ENCODE results near the gene CELF5.
A peak's percentile ranks its signal among the peaks of the same experiment; 100 is the strongest.
"Not testable (repeated sequence)": the region's sequence is repeated elsewhere in the genome, so short reads cannot be mapped to it uniquely, and the experiment has no call there.

Gene CELF5

DNA sequence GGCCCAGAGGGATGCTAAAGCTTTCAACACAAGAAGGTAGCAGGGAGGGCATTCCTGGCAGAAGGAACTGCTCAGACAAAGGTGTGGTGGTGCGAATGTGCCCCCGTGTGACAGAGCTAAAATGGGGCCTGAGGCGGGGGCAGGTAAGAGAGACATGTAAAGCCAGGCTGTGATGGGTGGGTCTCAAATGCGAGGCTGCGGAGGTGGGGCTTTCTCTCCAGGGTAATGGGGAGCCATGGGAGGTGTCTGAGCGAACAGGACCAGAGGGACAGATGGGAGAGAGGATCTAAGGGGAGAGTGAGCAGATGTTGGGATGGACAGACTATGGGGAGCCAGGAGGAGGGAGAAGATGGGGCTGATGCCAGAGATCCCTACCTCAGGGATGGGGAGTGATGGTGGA is 97.2 kb downstream of the CELF5 start:
- no peak for DNase-seq (ENCODE audit: low read depth in 3 of 3)

GRCh38 chr19:3322199-3322978 is 97.9 kb downstream of the CELF5 start:
- DNase-seq (ENCODE audit: low read depth in 3 of 3): no peak

- no peak for DNase-seq (ENCODE audit: low read depth in 3 of 3)
Observed at GRCh38 chr19:3323026-3323425, 98.6 kb downstream of the CELF5 start.

DNA sequence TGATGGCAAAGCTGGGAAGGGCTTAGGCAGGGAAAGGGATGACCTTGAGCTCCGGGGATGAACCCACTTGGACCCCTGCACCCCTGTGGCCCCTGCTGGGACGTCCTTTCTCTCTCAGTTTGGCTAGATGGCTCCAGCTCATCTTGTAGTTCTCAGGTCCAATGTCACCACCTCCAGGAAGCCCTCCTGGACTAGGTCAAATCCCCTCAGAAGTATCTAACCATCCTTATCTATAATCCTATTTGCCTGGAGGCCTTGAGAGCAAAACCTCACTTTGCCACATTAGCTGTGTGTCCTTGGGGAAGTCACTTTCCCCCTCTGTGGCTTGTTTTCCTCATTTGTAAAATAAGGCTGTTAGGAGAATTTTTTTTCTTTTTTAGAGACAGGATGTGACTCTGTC is 99.2 kb downstream of the CELF5 start:
- no peak for DNase-seq (ENCODE audit: low read depth in 3 of 3)

- DNase-seq (ENCODE audit: low read depth in 3 of 3): peak; percentile 42 to 62 (median 60)
Observed at GRCh38 chr19:3324405-3324856, 100.0 kb downstream of the CELF5 start.

DNA sequence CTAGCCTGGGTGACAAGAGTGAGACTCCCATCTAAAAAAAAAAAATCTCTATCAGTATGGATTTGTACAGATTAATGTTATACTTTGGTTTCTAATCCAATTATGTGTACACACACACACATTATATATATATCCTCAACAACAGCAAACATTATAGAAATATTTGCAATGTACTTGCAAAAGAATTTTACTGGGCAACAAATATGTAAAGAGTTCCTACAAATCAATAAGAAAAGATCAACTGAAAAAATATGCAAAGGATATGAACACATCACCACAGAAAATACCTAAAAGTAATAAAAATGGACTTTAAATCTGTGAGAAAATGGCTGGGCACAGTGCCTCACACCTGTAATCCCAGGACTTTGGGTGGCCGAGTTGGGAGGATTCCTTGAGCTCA is 101.0 kb downstream of the CELF5 start:
- no peak for DNase-seq (ENCODE audit: low read depth in 3 of 3)

DNA sequence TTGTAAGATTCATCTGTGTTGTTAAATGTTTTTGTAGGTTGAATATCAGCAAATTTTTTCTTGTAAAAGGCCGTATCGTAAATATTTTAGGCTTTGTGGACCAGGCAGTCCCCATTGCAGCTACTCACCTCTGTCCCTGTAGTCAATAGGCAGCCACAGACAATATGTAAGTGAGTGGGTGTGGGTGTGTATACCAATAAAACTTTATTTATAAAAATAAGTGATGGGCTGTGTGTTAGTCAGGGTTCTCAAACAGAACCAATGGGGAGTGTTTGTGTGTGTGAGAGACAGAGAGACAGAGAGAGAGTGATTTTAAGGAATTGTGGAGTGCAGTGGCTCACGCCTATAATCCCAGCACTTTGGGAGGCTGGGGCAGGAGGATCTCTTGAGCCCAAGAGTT is 104.3 kb downstream of the CELF5 start:
- DNase-seq (ENCODE audit: low read depth in 3 of 3): no peak

GRCh38 chr19:3330047-3330446 is 105.6 kb downstream of the CELF5 start:
- no peak for DNase-seq (ENCODE audit: low read depth in 3 of 3)

- not testable (repeated sequence) for DNase-seq (ENCODE audit: low read depth in 3 of 3)
Observed at GRCh38 chr19:3332232-3332631, 107.8 kb downstream of the CELF5 start.

DNA sequence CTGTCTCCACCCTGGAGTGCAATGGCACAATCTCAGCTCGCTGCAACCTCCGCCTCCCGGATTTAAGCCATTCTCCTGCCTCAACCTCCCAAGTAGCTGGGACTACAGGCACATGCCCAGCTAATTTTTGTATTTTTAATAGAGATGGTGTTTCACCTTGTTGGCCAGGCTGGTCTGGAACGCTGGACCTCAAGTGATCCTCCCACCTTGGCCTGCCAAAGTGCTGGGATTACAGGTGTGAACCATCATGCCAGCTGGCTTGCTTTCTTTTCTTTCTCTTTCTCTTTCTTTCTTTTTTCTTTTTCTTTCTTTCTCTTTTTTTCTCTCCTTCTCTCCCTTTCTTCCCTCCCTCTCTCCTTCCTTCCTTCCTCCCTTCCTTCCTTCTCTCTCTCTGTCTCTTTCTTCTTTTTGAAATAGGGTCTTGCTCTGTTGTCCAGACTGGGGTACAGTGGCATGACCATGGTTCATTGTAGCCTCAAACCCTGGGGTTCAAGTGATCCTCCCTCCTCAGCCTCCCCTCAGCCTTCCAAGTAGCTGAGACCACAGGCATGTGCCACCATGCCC is 108.6 kb downstream of the CELF5 start:
- no peak for DNase-seq (ENCODE audit: low read depth in 3 of 3)

DNA sequence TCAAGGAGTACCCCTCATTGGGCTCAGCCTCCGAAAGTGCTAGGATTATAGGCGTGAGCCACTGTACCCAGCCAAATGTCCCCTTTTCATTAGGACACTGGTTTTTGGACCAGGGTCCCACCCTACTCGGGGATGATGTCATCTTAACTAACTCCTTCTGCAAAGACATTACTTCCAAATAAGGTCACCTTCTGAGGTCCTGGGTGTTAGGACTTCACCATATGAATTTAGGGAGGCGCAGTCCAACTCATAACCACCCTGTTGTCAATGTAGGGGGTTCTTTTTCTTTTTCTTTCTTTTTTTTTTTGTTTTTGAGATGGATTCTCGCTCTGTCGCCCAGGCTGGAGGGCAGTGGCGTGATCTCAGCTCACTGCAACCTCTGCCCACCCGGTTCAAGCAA is 109.2 kb downstream of the CELF5 start:
- DNase-seq (ENCODE audit: low read depth in 3 of 3): no peak

GRCh38 chr19:3334749-3335430 is 110.4 kb downstream of the CELF5 start:
- DNase-seq (ENCODE audit: low read depth in 3 of 3): not testable (repeated sequence)

DNA sequence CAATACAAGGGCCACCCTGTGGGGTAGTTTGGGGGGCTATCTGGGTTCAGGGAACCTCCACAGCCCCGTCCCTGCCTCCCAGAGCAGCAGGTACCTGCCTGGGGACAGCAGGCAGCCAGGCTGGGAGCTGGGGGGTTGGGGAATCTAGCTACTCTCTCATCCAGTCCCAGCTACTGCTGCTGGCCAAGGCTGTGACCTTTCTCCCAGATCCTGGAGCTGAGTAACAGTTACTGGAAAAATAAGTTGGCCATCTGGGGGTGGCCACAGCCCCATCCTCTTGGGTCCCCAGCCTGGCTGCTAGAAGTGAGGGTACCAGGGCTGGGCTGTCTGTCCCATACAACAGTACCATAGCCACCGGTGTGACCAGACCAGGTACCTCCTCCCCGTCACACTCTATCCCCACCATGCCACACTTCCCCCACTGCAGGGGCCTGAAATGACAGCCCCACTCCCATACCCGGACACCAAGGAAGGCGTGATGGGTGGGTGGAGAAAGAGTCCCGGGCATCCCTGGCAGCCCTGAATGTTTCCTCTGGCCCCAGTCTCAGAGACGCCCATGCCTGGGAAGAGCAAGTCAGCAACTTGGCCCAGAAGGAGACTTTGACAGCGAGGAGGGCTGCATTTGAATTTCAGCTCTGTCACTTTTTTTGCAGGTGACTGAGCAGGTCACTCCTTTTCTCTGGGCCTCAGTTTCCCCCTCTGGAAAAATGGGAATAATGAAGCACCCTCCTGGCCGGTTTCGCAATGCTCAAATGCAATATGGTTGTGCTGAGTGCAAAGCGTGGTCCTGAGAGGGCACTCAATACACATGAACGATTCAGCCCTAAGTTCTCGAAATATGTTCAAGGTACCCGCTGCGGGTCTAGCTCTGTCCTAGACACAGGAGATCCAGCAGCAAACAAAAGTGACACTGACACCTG is 111.2 kb downstream of the CELF5 start:
- DNase-seq (ENCODE audit: low read depth in 3 of 3): no peak

GRCh38 chr19:3336351-3336679 is 111.9 kb downstream of the CELF5 start:
- no peak for DNase-seq (ENCODE audit: low read depth in 3 of 3)

DNA sequence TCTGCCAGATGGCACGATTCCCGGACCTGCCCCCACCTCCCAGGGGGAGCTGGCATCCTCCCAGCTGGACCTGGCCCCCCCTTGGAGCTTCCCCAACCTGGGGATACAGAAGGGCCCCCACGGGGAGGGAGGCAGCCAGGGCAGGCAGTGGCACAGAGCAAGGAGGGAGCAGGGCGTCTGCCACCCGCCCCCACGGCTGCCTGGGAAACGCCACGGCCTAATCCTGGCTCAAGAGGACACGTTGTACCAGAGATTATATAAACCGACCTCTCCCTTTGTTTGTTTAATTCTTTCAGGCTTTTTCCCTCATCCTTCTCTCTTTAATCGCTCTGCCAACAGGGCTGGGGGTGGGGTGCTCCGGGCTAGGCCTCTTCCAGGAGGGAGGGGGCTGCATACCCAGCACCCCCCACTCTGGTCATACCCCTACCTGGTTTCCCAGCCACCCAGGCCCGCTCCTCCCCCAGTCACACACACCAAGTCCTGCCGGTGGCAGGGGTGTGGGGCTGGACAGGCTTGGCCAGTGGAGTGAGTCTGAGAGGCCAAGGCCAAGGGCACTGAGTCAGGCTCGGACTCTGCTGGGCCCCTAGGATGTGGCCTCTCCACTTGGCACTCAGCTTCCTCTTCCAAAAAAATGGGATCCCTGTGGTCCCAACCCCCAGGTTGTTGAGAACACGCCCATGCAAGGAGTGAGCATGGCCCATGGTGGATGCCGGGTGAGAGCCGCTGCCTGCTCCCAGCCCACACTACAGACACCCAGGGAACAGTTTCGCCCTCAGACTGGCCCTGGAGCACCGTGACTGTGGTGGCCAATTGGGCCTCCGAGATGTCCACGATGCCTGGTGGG is 112.4 kb downstream of the CELF5 start:
- no peak for DNase-seq (ENCODE audit: low read depth in 3 of 3)

DNA sequence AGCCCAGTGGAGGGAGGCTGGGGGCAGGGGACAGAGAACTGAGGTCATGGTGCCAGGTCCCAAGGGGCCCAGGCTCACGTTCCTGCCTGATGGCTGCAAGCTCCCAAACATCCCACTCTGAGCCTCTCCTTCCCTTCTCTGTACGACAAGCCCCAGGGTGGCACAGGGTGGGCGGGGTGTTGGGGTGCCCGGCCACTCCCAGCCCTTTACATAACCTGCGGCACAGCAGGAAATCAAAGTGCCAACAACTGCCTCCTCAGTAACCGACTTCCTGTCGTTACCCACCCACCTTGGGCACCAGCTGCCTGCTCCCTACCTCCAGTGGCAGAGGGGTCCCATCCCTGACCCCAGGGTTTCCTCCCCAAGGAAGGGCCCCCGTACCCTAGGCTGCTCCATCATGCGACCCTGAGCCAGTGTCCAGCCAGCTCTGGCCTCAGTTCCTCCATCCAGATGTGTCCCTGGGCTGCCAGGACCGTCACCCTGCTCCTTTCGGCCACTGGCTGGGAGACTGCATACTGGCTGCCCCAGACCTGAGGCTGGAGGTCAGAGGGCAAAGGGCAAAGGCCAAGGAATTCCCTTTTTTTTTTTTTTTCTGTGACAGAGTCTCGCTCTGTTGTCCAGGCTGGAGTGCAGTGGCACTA is 114.2 kb downstream of the CELF5 start:
- DNase-seq (ENCODE audit: low read depth in 3 of 3): peak in 1 of 3 experiments; percentile 47

DNA sequence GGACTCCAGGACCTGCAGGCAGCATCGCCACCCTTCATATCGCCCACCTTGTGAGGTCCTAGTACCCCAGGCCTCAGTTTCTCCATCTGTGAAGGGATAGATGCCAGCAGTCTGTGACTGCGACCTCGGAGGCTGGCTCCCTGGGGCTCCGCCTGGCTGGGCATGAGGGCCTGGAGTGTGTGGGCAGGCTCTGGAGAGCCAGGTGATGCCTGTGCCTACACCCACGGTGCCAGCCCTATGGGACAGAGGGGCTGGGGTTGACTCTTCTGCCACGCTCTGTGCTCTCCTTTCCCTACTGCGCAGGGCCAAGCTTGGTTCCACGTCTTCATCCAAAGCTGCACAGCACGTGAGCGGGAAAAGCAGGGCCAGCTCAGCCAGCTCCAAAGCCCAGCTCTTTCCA is 115.9 kb downstream of the CELF5 start:
- no peak for DNase-seq (ENCODE audit: low read depth in 3 of 3)

- no peak for DNase-seq (ENCODE audit: low read depth in 3 of 3)
Observed at GRCh38 chr19:3342246-3342645, 117.8 kb downstream of the CELF5 start.

GRCh38 chr19:3342962-3343361 is 118.5 kb downstream of the CELF5 start:
- not testable (repeated sequence) for DNase-seq (ENCODE audit: low read depth in 3 of 3)

Measured in stimulated activated CD4-positive, alpha-beta T cell treated with anti-CD3 and anti-CD28 coated beads, TNF-alpha, amount 100 ng/mL, for 4 hours (primary cell).